ENCODE data around the gene AJAP1. TPM values are rescaled to one million over a fixed set of nuclear protein-coding genes. Genes with fewer than 3 reads are reported as not detected.

Gene AJAP1
- total and polyA plus RNA-seq, 2 of the 8 experiments (the other 6 are each of a cell fraction or from before 2014, with no cell fraction given): 1.9 to 6.2 TPM

GRCh38 chr1:4696161-4696745, 41.8 kb downstream of the AJAP1 start:
- Histone ChIP-seq H2BK5ac (ENCODE audit: low read depth, low read length) (no peak overlapping the region), H3K79me2 (ENCODE audit: control insufficient read depth in 1 of 2, insufficient read depth in 2 of 2, low read length in 2 of 2) (no peaks in the 10 kb centered on the region), H4K91ac (replicated peaks; ENCODE audit: insufficient read length, low read length) (no peak overlapping the region), H3K4me1 (replicated peaks in 1 of 4; ENCODE audit: control insufficient read depth in 3 of 4, insufficient read depth in 4 of 4, low read length in 3 of 4) (no peaks in the 10 kb centered on the region; a peak in 1 of 7 replicates), H3K18ac (ENCODE audit: extremely low read depth, low read length) (no peak overlapping the region), H3K4me2 (ENCODE audit: insufficient read depth in 1 of 2, low read depth in 2 of 2, low read length in 2 of 2) (no peak overlapping the region), H3K23me2 (ENCODE audit: low read depth, low read length) (no peaks in the 10 kb centered on the region), H4K5ac (ENCODE audit: insufficient read length, low read depth, low read length) (no peak overlapping the region), H2AK5ac (ENCODE audit: low read depth, low read length) (no peak overlapping the region; the same call in 1 of the 2 replicates), H4K20me1 (replicated peaks in 1 of 2; ENCODE audit: control insufficient read depth in 1 of 2, insufficient read depth in 2 of 2, low read length in 2 of 2) (peaks cover 0 to 13% of the 10 kb centered on the region in 2 experiments), H3K79me1 (ENCODE audit: low read depth, low read length) (peaks cover 6% of the 10 kb centered on the region), H2AFZ (ENCODE audit: low read length) (no peak overlapping the region), H2BK15ac (ENCODE audit: low read length) (no peak overlapping the region), H3K27me3 (replicated peaks in 1 of 4; ENCODE audit: control insufficient read depth in 3 of 4, extremely low read depth in 1 of 4, insufficient read depth in 3 of 4, low read length in 3 of 4) (no peaks in the 10 kb centered on the region), H3K27ac (ENCODE audit: low read depth, low read length) (no peak overlapping the region), H3K14ac (ENCODE audit: insufficient read length) (no peak overlapping the region), H3K36me3 (ENCODE audit: control insufficient read depth in 2 of 4, insufficient read depth in 4 of 4, low read length in 3 of 4) (no peaks in the 10 kb centered on the region), H3K23ac (ENCODE audit: insufficient read length) (no peak overlapping the region), H3K9me3 (ENCODE audit: insufficient read depth in 2 of 2, low read depth in 1 of 2, low read length in 1 of 2) (no peaks in the 10 kb centered on the region), H3K4me3 (ENCODE audit: extremely low read depth in 1 of 4, insufficient read depth in 2 of 4, low read depth in 3 of 4, low read length in 4 of 4) (no peak overlapping the region), H3K9ac (replicated peaks in 1 of 4; ENCODE audit: extremely low read depth in 1 of 4, low read depth in 3 of 4, low read length in 3 of 4) (no peak overlapping the region), H4K8ac (ENCODE audit: extremely low read depth, insufficient read depth, low read length) (peak overlapping the region; percentile 40; the same call in 1 of the 2 replicates), H2BK12ac (ENCODE audit: low read depth, low read length) (no peak overlapping the region), H2BK20ac (ENCODE audit: low read length) (no peak overlapping the region), H2BK120ac (replicated peaks; ENCODE audit: low read depth, low read length) (no peak overlapping the region), H3K4ac (replicated peaks; ENCODE audit: insufficient read length, low read depth, low read length) (peak overlapping the region; percentile 91), H3K56ac (replicated peaks; ENCODE audit: insufficient read length, low read depth, low read length) (no peak overlapping the region)
- no peak for DNase-seq (ENCODE audit: low read depth in 1 of 2, low spot score in 2 of 2)
- WGBS, 2 experiments (ENCODE audit: extremely low coverage in 1 of 2, insufficient coverage in 1 of 2, insufficient read length in 1 of 2, insufficient replicate concordance in 2 of 2, low coverage in 1 of 2, low lambda C conversion rate in 2 of 2, missing lambda C conversion rate in 1 of 2): 88% methylated on average over 10 of the region's 12 CpGs; no CpG with 5 or more reads in 1 of the 2 experiments
- CTCF ChIA-PET (ENCODE audit: partially characterized antibody): interaction anchor here (1.1 kb wide), 1 partner anchor 10 kb away, joined by 3 read pairs; no protein-coding TSS in a partner anchor
- FAIRE-seq: no peak
- POLR2A ChIA-PET (ENCODE audit: partially characterized antibody): no interaction called here
- TF ChIP-seq KDM1A (IDR thresholded peaks at IDR 0.05; ENCODE audit: borderline replicate concordance, low read length) (no peak), POLR2A (IDR thresholded peaks at IDR 0.05; ENCODE audit: control extremely low read depth in 1 of 2, low read depth in 2 of 2, low read length in 2 of 2) (no peak), HDAC2 (IDR thresholded peaks at IDR 0.05; ENCODE audit: borderline replicate concordance in 1 of 2, low read depth in 2 of 2, low read length in 2 of 2) (no peak), CBX5 (IDR thresholded peaks at IDR 0.05; ENCODE audit: low read depth, low read length) (no peak), SAP30 (IDR thresholded peaks at IDR 0.05; ENCODE audit: insufficient read depth, insufficient replicate concordance, low read length) (no peak), POU5F1 (IDR thresholded peaks at IDR 0.05; ENCODE audit: low read depth, low read length) (no peak), RBBP5 (IDR thresholded peaks at IDR 0.05; ENCODE audit: borderline replicate concordance, low read depth, low read length) (no peak), KDM5A (IDR thresholded peaks at IDR 0.05; ENCODE audit: low read length) (no peak), BRCA1 (IDR thresholded peaks at IDR 0.05; ENCODE audit: low read depth, low read length) (no peak), RAD21 (IDR thresholded peaks at IDR 0.05 in 1 of 2, conservative IDR thresholded peaks at IDR 0.05 in 1 of 2; ENCODE audit: low read depth in 2 of 2, low read length in 2 of 2) (no peak), ATF2 (IDR thresholded peaks at IDR 0.05; ENCODE audit: low read length) (no peak)

Measured in H1 (cell line).